A549 (cell line): ENCODE results near the gene PGGHG.

ENCODE experiments used
- CBX8 ChIP-seq: fragments of 200-600 bp; sonication (generic); IDR thresholded peaks from 2 replicates; pipeline ENCODE4 v1.6.1; 2016
- POLR2A ChIP-seq: IDR thresholded peaks from 2 replicates; pipeline ENCODE4 v1.6.1; 2012; ENCODE audit warnings: mild to moderate bottlenecking, low read length
- RAD21 ChIP-seq, 2 experiments: fragments of >200 bp in 1 of 2; sonication (Bioruptor Twin) in 1 of 2; formaldehyde crosslinking in 1 of 2; IDR thresholded peaks in 1 of 2; conservative IDR thresholded peaks in 1 of 2; 2 replicates in 1 of 2; 3 replicates in 1 of 2; pipeline ENCODE4 v1.6.1; 2012 to 2018; ENCODE audit warnings: inconsistent platforms in 1 of 2
- RFX5 ChIP-seq: fragments of 450-650 bp; IDR thresholded peaks from 2 replicates; pipeline ENCODE4 v1.7.1; 2014; ENCODE audit warnings: antibody characterized with exemption, mild to moderate bottlenecking, moderate library complexity
- ZNF302 ChIP-seq: fragments of 250-450 bp; sonication (Bioruptor Pico); IDR thresholded peaks from 2 replicates; pipeline ENCODE4 v1.9.0; 2021; ENCODE audit warnings: inconsistent platforms, mild to moderate bottlenecking, moderate library complexity
- TF ChIP-seq, protein P1 (sequence below): fragments of >200 bp; sonication (Bioruptor Twin); formaldehyde crosslinking; IDR thresholded peaks from 3 replicates; pipeline ENCODE4 v1.5.1; 2016
- TF ChIP-seq, protein P2 (sequence below): fragments of 200-600 bp; sonication (generic); IDR thresholded peaks from 2 replicates; pipeline ENCODE4 v1.6.1; 2016; ENCODE audit warnings: antibody characterized with exemption, mild to moderate bottlenecking, moderate library complexity

- TF ChIP-seq POLR2A: no peak
- TF ChIP-seq CBX8: no peak
- TF ChIP-seq, protein P1, sequence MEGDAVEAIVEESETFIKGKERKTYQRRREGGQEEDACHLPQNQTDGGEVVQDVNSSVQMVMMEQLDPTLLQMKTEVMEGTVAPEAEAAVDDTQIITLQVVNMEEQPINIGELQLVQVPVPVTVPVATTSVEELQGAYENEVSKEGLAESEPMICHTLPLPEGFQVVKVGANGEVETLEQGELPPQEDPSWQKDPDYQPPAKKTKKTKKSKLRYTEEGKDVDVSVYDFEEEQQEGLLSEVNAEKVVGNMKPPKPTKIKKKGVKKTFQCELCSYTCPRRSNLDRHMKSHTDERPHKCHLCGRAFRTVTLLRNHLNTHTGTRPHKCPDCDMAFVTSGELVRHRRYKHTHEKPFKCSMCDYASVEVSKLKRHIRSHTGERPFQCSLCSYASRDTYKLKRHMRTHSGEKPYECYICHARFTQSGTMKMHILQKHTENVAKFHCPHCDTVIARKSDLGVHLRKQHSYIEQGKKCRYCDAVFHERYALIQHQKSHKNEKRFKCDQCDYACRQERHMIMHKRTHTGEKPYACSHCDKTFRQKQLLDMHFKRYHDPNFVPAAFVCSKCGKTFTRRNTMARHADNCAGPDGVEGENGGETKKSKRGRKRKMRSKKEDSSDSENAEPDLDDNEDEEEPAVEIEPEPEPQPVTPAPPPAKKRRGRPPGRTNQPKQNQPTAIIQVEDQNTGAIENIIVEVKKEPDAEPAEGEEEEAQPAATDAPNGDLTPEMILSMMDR: no peak
- no peak for TF ChIP-seq RAD21 (conservative IDR thresholded peaks at IDR 0.05 in 1 of 2, IDR thresholded peaks at IDR 0.05 in 1 of 2)
- TF ChIP-seq, protein P2, sequence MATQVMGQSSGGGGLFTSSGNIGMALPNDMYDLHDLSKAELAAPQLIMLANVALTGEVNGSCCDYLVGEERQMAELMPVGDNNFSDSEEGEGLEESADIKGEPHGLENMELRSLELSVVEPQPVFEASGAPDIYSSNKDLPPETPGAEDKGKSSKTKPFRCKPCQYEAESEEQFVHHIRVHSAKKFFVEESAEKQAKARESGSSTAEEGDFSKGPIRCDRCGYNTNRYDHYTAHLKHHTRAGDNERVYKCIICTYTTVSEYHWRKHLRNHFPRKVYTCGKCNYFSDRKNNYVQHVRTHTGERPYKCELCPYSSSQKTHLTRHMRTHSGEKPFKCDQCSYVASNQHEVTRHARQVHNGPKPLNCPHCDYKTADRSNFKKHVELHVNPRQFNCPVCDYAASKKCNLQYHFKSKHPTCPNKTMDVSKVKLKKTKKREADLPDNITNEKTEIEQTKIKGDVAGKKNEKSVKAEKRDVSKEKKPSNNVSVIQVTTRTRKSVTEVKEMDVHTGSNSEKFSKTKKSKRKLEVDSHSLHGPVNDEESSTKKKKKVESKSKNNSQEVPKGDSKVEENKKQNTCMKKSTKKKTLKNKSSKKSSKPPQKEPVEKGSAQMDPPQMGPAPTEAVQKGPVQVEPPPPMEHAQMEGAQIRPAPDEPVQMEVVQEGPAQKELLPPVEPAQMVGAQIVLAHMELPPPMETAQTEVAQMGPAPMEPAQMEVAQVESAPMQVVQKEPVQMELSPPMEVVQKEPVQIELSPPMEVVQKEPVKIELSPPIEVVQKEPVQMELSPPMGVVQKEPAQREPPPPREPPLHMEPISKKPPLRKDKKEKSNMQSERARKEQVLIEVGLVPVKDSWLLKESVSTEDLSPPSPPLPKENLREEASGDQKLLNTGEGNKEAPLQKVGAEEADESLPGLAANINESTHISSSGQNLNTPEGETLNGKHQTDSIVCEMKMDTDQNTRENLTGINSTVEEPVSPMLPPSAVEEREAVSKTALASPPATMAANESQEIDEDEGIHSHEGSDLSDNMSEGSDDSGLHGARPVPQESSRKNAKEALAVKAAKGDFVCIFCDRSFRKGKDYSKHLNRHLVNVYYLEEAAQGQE: no peak
- TF ChIP-seq RFX5: no peak
- TF ChIP-seq ZNF302: no peak
Observed at GRCh38 chr11:293271-293851, 4.4 kb downstream of the PGGHG start.
